GM19043 (cell line): Measurements from ENCODE around the gene METRN.

Source experiments
- ATAC-seq: cut with Tn5 transposase; IDR thresholded peaks from one replicate; pipeline ENCODE4 v1.9.1; 2021; ENCODE audit warnings: low read depth; ENCODE audit not compliant: unreplicated experiment

The METRN gene

DNA sequence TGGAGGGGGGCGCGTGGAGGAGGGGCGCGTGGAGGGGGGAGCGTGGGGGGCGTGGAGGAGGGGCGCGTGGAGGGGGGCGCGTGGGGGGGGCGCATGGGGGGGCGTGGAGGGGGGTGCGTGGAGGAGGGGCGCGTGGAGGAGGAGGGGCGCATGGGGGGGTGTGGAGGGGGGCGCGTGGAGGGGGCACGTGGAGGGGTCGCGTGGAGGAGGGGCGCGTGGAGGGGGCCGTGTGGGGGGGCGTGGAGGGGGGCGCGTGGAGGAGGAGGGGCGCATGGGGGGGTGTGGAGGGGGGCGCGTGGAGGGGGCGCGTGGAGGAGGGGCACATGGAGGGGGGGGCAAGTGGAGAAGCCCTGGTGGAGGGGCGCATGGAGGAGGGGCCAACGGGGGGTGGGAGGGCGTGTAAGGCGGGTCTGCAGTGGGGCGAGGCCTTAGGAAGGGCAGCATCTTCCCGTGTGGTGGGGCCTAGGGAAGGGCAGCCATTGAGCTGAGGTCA is 52.9 kb downstream of the METRN start:
- ATAC-seq = no peak

DNA sequence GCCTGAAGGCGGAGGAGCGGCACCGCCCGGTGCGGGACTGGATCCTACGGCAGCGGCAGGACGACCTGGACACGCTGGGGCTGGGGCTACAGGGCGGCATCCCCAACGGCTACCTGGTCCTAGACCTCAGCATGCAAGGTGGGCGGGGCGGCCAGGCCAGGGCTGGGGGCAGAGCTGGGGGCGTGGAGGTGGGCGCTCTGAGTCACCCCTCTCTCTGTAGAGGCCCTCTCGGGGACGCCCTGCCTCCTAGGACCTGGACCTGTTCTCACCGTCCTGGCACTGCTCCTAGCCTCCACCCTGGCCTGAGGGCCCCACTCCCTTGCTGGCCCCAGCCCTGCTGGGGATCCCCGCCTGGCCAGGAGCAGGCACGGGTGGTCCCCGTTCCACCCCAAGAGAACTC is 53.5 kb downstream of the METRN start:
- no peak for ATAC-seq
